ENCODE results near the gene TYW3.
"Not testable (repeated sequence)": the region's sequence is repeated elsewhere in the genome, so short reads cannot be mapped to it uniquely, and the experiment has no call there.

- not testable (repeated sequence) for TF ChIP-seq CTCF (IDR thresholded peaks at IDR 0.05; ENCODE audit: low read depth, low read length, missing input control); JUND (IDR thresholded peaks at IDR 0.05); EGR1 (IDR thresholded peaks at IDR 0.05; ENCODE audit: low read depth in 2 of 2); RAD21 (IDR thresholded peaks at IDR 0.05)
Measured at GRCh38 chr1:74740307-74740980, 7.5 kb downstream of the TYW3 start.

Data from liver (tissue), 3 donors.